H1 (cell line): Measurements from ENCODE around the gene PCF11. TPM values are rescaled to one million over a fixed set of nuclear protein-coding genes. Genes with fewer than 3 reads are reported as not detected.

Source experiments
- CTCF ChIA-PET: fragments of 300-600 bp; sonication (Branson Sonifier 250); formaldehyde crosslinking; loops from one replicate; lab custom pipeline; 2021; ENCODE audit not compliant: partially characterized antibody; lab: Charles Lee
- POLR2A ChIA-PET: fragments of 300-600 bp; sonication (Branson Sonifier 250); formaldehyde crosslinking; loops from one replicate; lab custom pipeline; 2021; ENCODE audit warnings: inconsistent platforms; ENCODE audit not compliant: partially characterized antibody; lab: Charles Lee
- DNase-seq, 2 experiments: peaks; one replicate each; pipeline versions ENCODE4 v3.0.0 to v3.0.0-alpha.2; 2010 to 2022; ENCODE audit warnings: low spot score in 2 of 2, low read depth in 1 of 2, mixed read lengths in 1 of 2
- FAIRE-seq: peaks from 2 replicates; lab custom pipeline; 2011; peaks lifted over from hg19 to GRCh38; lab: Jason Lieb, UNC
- H2AFZ ChIP-seq: 2 replicates; pipeline ENCODE4 v1.8.1; 2012; ENCODE audit warnings: low read length, inconsistent platforms
- H2AK5ac ChIP-seq: 2 replicates; pipeline ENCODE4 v1.6.1; 2013; ENCODE audit warnings: low read depth, low read length
- H2BK120ac ChIP-seq: replicated peaks from 2 replicates; pipeline ENCODE3; 2013; ENCODE audit warnings: low read depth, low read length, inconsistent platforms
- H2BK12ac ChIP-seq: 2 replicates; pipeline ENCODE4 v1.6.1; 2013; ENCODE audit warnings: low read depth, low read length
- H2BK15ac ChIP-seq: 2 replicates; pipeline ENCODE4 v1.6.1; 2013; ENCODE audit warnings: low read length
- H2BK20ac ChIP-seq: 2 replicates; pipeline ENCODE4 v1.6.1; 2013; ENCODE audit warnings: low read length
- H2BK5ac ChIP-seq: 2 replicates; pipeline ENCODE4 v1.6.1; 2013; ENCODE audit warnings: low read depth, low read length
- H3K14ac ChIP-seq: 2 replicates; pipeline ENCODE4 v1.6.1; 2013; ENCODE audit warnings: inconsistent platforms; ENCODE audit not compliant: insufficient read length
- H3K18ac ChIP-seq: 2 replicates; pipeline ENCODE4 v1.6.1; 2013; ENCODE audit warnings: low read length; ENCODE audit errors: extremely low read depth
- H3K23ac ChIP-seq: 2 replicates; pipeline ENCODE4 v1.6.1; 2013; ENCODE audit warnings: inconsistent platforms; ENCODE audit not compliant: insufficient read length
- H3K23me2 ChIP-seq: 2 replicates; pipeline ENCODE4 v1.6.1; 2013; ENCODE audit warnings: low read depth, low read length
- H3K27ac ChIP-seq: 2 replicates; pipeline ENCODE4 v1.6.1; 2011; ENCODE audit warnings: low read depth, low read length, inconsistent platforms
- H3K27me3 ChIP-seq, 4 experiments: replicated peaks in 1 of 4; 1 replicate in 1 of 4; 2 replicates in 3 of 4; pipeline versions ENCODE4 v1.6.1 to v1.8.1; 2011 to 2013; ENCODE audit warnings: low read length in 3 of 4, mild to moderate bottlenecking in 3 of 4, inconsistent platforms in 2 of 4, mixed read lengths in 2 of 4, moderate library complexity in 1 of 4; ENCODE audit not compliant: control insufficient read depth in 3 of 4, insufficient read depth in 3 of 4; ENCODE audit errors: extremely low read depth in 1 of 4
- H3K36me3 ChIP-seq, 4 experiments: 2 replicates each; pipeline versions ENCODE4 v1.6.1 to v1.8.1; 2011 to 2013; ENCODE audit warnings: mild to moderate bottlenecking in 4 of 4, low read length in 3 of 4, moderate library complexity in 2 of 4, control low read depth in 1 of 4, inconsistent platforms in 1 of 4; ENCODE audit not compliant: insufficient read depth in 4 of 4, control insufficient read depth in 2 of 4
- H3K4ac ChIP-seq: replicated peaks from 2 replicates; pipeline ENCODE3; 2013; ENCODE audit warnings: low read length, low read depth, mixed read lengths, inconsistent platforms; ENCODE audit not compliant: insufficient read length
- H3K4me1 ChIP-seq, 4 experiments: replicated peaks in 1 of 4; 1 replicate in 1 of 4; 2 replicates in 3 of 4; pipeline versions ENCODE4 v1.6.1 to v1.8.1; 2011 to 2013; ENCODE audit warnings: low read length in 3 of 4, inconsistent platforms in 2 of 4, mixed read lengths in 1 of 4; ENCODE audit not compliant: insufficient read depth in 4 of 4, control insufficient read depth in 3 of 4
- H3K4me2 ChIP-seq, 2 experiments: 2 replicates each; pipeline versions ENCODE4 v1.6.1 to v1.8.1; 2011 to 2013; ENCODE audit warnings: low read depth in 2 of 2, low read length in 2 of 2, control low read depth in 1 of 2, inconsistent platforms in 1 of 2, mild to moderate bottlenecking in 1 of 2; ENCODE audit not compliant: insufficient read depth in 1 of 2
- H3K4me3 ChIP-seq, 4 experiments: fragments of 200-600, 300-600 bp in 1 of 4; sonication (generic), shearing (Covaris generic), sonication (Bioruptor Twin) in 1 of 4; 2 replicates each; pipeline versions ENCODE4 v1.5.1 to v1.8.1; 2011 to 2016; ENCODE audit warnings: low read length in 4 of 4, low read depth in 3 of 4, control low read depth in 2 of 4, inconsistent platforms in 2 of 4, mild to moderate bottlenecking in 2 of 4, mixed read lengths in 1 of 4, moderate library complexity in 1 of 4; ENCODE audit not compliant: insufficient read depth in 2 of 4; ENCODE audit errors: extremely low read depth in 1 of 4
- H3K56ac ChIP-seq: replicated peaks from 2 replicates; pipeline ENCODE3; 2013; ENCODE audit warnings: low read depth, mild to moderate bottlenecking, mixed read lengths, low read length, inconsistent platforms; ENCODE audit not compliant: insufficient read length
- H3K79me1 ChIP-seq: 2 replicates; pipeline ENCODE4 v1.6.1; 2013; ENCODE audit warnings: low read depth, low read length, control low read depth
- H3K79me2 ChIP-seq, 2 experiments: 2 replicates each; pipeline versions ENCODE4 v1.6.1 to v1.8.1; 2012 to 2013; ENCODE audit warnings: low read length in 2 of 2, mild to moderate bottlenecking in 2 of 2, inconsistent platforms in 1 of 2; ENCODE audit not compliant: insufficient read depth in 2 of 2, control insufficient read depth in 1 of 2
- H3K9ac ChIP-seq, 4 experiments: replicated peaks in 1 of 4; 1 replicate in 1 of 4; 2 replicates in 3 of 4; pipeline versions ENCODE4 v1.6.1 to v1.8.1; 2011 to 2013; ENCODE audit warnings: low read depth in 3 of 4, low read length in 3 of 4, control low read depth in 2 of 4, mild to moderate bottlenecking in 2 of 4, moderate library complexity in 2 of 4, inconsistent platforms in 1 of 4; ENCODE audit errors: extremely low read depth in 1 of 4
- H3K9me3 ChIP-seq, 2 experiments: 2 replicates each; pipeline versions ENCODE4 v1.6.1 to v1.8.1; 2012 to 2013; ENCODE audit warnings: mild to moderate bottlenecking in 2 of 2, moderate library complexity in 2 of 2, control low read depth in 1 of 2, inconsistent platforms in 1 of 2, low read depth in 1 of 2, low read length in 1 of 2, mixed read lengths in 1 of 2; ENCODE audit not compliant: insufficient read depth in 2 of 2
- H4K20me1 ChIP-seq, 2 experiments: replicated peaks in 1 of 2; 2 replicates each; pipeline versions ENCODE3 to v1.8.1; 2011 to 2013; ENCODE audit warnings: inconsistent platforms in 2 of 2, low read length in 2 of 2, mild to moderate bottlenecking in 1 of 2; ENCODE audit not compliant: insufficient read depth in 2 of 2, control insufficient read depth in 1 of 2
- H4K5ac ChIP-seq: 2 replicates; pipeline ENCODE4 v1.6.1; 2013; ENCODE audit warnings: low read length, low read depth, mixed read lengths, inconsistent platforms; ENCODE audit not compliant: insufficient read length
- H4K8ac ChIP-seq: 2 replicates; pipeline ENCODE4 v1.8.0; 2013; ENCODE audit warnings: mild to moderate bottlenecking, moderate library complexity, low read length, inconsistent platforms; ENCODE audit not compliant: insufficient read depth; ENCODE audit errors: extremely low read depth
- H4K91ac ChIP-seq: replicated peaks from 2 replicates; pipeline ENCODE3; 2013; ENCODE audit warnings: low read length, mixed read lengths, inconsistent platforms; ENCODE audit not compliant: insufficient read length
- BACH1 ChIP-seq: IDR thresholded peaks from 2 replicates; pipeline ENCODE4 v1.6.1; 2012; ENCODE audit warnings: low read length, improper control_type of control experiment
- CTBP2 ChIP-seq: IDR thresholded peaks from 2 replicates; pipeline ENCODE4 v1.7.0; 2011; ENCODE audit warnings: borderline replicate concordance, mild to moderate bottlenecking, moderate library complexity, mixed read lengths, low read length; ENCODE audit not compliant: insufficient read depth, insufficient read length
- FOSL1 ChIP-seq: IDR thresholded peaks from 2 replicates; pipeline ENCODE4 v1.6.1; 2011; ENCODE audit warnings: mild to moderate bottlenecking, low read depth, low read length, moderate library complexity; ENCODE audit not compliant: insufficient read depth
- SRF ChIP-seq: IDR thresholded peaks from 2 replicates; pipeline ENCODE4 v1.6.1; 2011; ENCODE audit warnings: mild to moderate bottlenecking, low read depth, low read length, moderate library complexity
- WGBS, 2 experiments: shearing (Covaris generic) in 1 of 2; methylation state at CpG; one replicate each; pipeline versions ENCODE4 v1.1.6 to v1.1.7; 2013 to 2015; ENCODE audit warnings: low lambda C conversion rate in 2 of 2, mixed read lengths in 2 of 2, inconsistent platforms in 1 of 2, low coverage in 1 of 2, missing lambda C conversion rate in 1 of 2; ENCODE audit not compliant: insufficient replicate concordance in 2 of 2, insufficient coverage in 1 of 2, insufficient read length in 1 of 2; ENCODE audit errors: extremely low coverage in 1 of 2, missing lambda C conversion rate in 1 of 2; 5-methylcytosine and 5-hydroxymethylcytosine counted together
- polyA plus RNA-seq, 7 experiments: library from polyadenylated mRNA; depleted of rRNA in 3 of 7; stranded (reverse) in 5 of 7; unstranded in 2 of 7; fragments of >200 nt in 5 of 7; fragments of 200-250 nt in 2 of 7; gene quantifications; 1 replicate in 5 of 7; 2 replicates in 1 of 7; 4 replicates in 1 of 7; pipeline versions ENCODE4 v1.2.1 to v1.2.3, GENCODE V29; 2011 to 2013; ENCODE audit warnings: missing spikeins in 2 of 7, mixed read lengths in 2 of 7
- total RNA-seq: library from RNA; stranded (reverse); fragmentation: NEBNext Ultra II Directional; extraction: Animal tissue kit (Norgen Biotek cat#: 25700); gene quantifications from 2 replicates; pipeline ENCODE4 v1.2.1, GENCODE V29; 2021

PCF11 gene
- total and polyA plus RNA-seq, 2 of the 8 experiments (the other 6 are each of a cell fraction or from before 2014, with no cell fraction given), result 25.1 to 47.7 TPM

DNA sequence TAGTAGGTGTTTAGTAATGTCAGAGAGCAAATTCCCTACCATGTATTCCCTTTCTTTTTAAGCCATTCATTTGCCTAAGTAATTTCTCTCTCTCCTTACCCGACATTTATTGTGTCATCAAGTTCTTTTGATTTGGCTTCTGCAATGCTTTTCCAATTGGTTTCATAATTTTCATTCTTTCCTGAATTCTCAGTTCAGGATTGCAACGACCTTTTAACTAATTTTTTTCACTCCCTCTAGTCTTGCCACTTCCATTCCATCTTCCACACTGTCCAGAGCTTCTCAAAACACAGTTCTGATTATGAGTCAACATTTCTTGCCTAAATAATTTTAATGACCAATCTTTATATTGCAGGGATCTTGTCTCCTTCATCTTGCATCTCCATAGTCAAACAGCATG lies 44.0 kb upstream of the PCF11 start:
- Histone ChIP-seq H2BK20ac (no peak overlapping the region), H3K79me1 (no peaks in the 10 kb centered on the region), H3K9ac (no peak overlapping the region), H2BK120ac (no peak overlapping the region), H2AK5ac (no peak overlapping the region), H3K14ac (no peak overlapping the region), H3K79me2 (no peaks in the 10 kb centered on the region), H4K91ac (no peak overlapping the region), H3K4me2 (no peak overlapping the region), H4K5ac (no peak overlapping the region), H2BK12ac (no peak overlapping the region), H3K27ac (no peak overlapping the region), H3K4ac (no peak overlapping the region), H3K56ac (no peak overlapping the region), H2AFZ (no peak overlapping the region), H3K4me1 (no peaks in the 10 kb centered on the region), H3K27me3 (no peaks in the 10 kb centered on the region), H3K23ac (no peak overlapping the region), H3K36me3 (no peaks in the 10 kb centered on the region), H3K23me2 (no peaks in the 10 kb centered on the region), H4K8ac (no peak overlapping the region), H3K9me3 (no peaks in the 10 kb centered on the region), H2BK15ac (no peak overlapping the region), H2BK5ac (no peak overlapping the region), H3K18ac (no peak overlapping the region), H4K20me1 (no peaks in the 10 kb centered on the region), H3K4me3 (no peak overlapping the region)
- DNase-seq, result no peak
- FAIRE-seq, result no peak
- ChIA-PET POLR2A (no interaction called here), CTCF (interaction anchor here (1.0 kb wide), 1 partner anchor 15 kb away, joined by 3 read pairs; no protein-coding TSS in a partner anchor)
- TF ChIP-seq CTBP2 (no peak), SRF (no peak), BACH1 (no peak), FOSL1 (no peak)
- TF ChIP-seq, all 59 proteins: peak for 0
- 81% methylated on average over 2 of the region's 2 CpGs; no CpG with 5 or more reads in 1 of the 2 experiments for WGBS, 2 experiments
